DOHH2 (cell line): ENCODE data around the gene KIF21A.

Experiments used
- H3F3A ChIP-seq: fragments of 200-600 bp; sonication (generic), shearing (Covaris generic); 2 replicates; pipeline ENCODE4 v1.6.0; 2016; ENCODE audit warnings: antibody characterized with exemption, mild to moderate bottlenecking; ENCODE audit not compliant: control insufficient read depth, insufficient read depth
- H3K27ac ChIP-seq: fragments of 200-600 bp; sonication (generic); 2 replicates; pipeline ENCODE4 v1.5.1; 2014; ENCODE audit warnings: low read depth, mild to moderate bottlenecking, low read length, moderate library complexity
- H3K27me3 ChIP-seq: fragments of 200-600 bp; sonication (generic); 2 replicates; pipeline ENCODE4 v1.6.1; 2014; ENCODE audit warnings: mild to moderate bottlenecking, low read length, mixed read lengths; ENCODE audit not compliant: control insufficient read depth
- H3K36me3 ChIP-seq: fragments of 200-600 bp; sonication (generic); 2 replicates; pipeline ENCODE4 v1.6.1; 2014; ENCODE audit warnings: mild to moderate bottlenecking, low read length, moderate library complexity, mixed read lengths; ENCODE audit not compliant: control insufficient read depth
- H3K4me1 ChIP-seq: fragments of 200-600 bp; sonication (generic); 2 replicates; pipeline ENCODE4 v1.6.1; 2014; ENCODE audit warnings: mild to moderate bottlenecking, low read length, mixed read lengths; ENCODE audit not compliant: control insufficient read depth
- H3K4me2 ChIP-seq: fragments of 200-600 bp; sonication (generic); 2 replicates; pipeline ENCODE4 v1.6.0; 2014; ENCODE audit warnings: mild to moderate bottlenecking, low read length, moderate library complexity
- H3K4me3 ChIP-seq: fragments of 200-600 bp; sonication (generic); 2 replicates; pipeline ENCODE4 v1.5.1; 2014; ENCODE audit warnings: mild to moderate bottlenecking, low read length, mixed read lengths
- H3K79me2 ChIP-seq: fragments of 200-600 bp; sonication (generic); 2 replicates; pipeline ENCODE4 v1.6.1; 2014; ENCODE audit warnings: mild to moderate bottlenecking, low read length, mixed read lengths; ENCODE audit not compliant: control insufficient read depth
- H3K9me2 ChIP-seq: fragments of 200-600 bp; sonication (generic); replicated peaks from 2 replicates; pipeline ENCODE4 v1.6.1; 2014; ENCODE audit warnings: mild to moderate bottlenecking, low read length, mixed read lengths; ENCODE audit not compliant: control insufficient read depth
- H3K9me3 ChIP-seq: fragments of 200-600 bp; sonication (generic); 2 replicates; pipeline ENCODE4 v1.6.1; 2014; ENCODE audit warnings: antibody characterized with exemption, low read length, mixed read lengths; ENCODE audit not compliant: control insufficient read depth, insufficient read depth
- H4K20me1 ChIP-seq: fragments of 200-600 bp; sonication (generic); 2 replicates; pipeline ENCODE4 v1.6.0; 2014; ENCODE audit warnings: low read depth, mild to moderate bottlenecking, antibody characterized with exemption, low read length, moderate library complexity; ENCODE audit not compliant: control insufficient read depth, insufficient read depth
- EZH2phosphoT487 ChIP-seq: fragments of 200-600 bp; sonication (generic); IDR thresholded peaks from 2 replicates; pipeline ENCODE4 v1.6.1; 2017; ENCODE audit warnings: borderline replicate concordance, mild to moderate bottlenecking, antibody characterized with exemption, low read length, moderate library complexity, mixed read lengths
- TF ChIP-seq, protein P1 (sequence below): fragments of 200-600 bp; sonication (generic); IDR thresholded peaks from one replicate; pipeline ENCODE4 v1.5.1; 2014; ENCODE audit warnings: antibody characterized with exemption, mild to moderate bottlenecking, low read depth, low read length; ENCODE audit not compliant: poor library complexity, severe bottlenecking

Gene KIF21A

DNA sequence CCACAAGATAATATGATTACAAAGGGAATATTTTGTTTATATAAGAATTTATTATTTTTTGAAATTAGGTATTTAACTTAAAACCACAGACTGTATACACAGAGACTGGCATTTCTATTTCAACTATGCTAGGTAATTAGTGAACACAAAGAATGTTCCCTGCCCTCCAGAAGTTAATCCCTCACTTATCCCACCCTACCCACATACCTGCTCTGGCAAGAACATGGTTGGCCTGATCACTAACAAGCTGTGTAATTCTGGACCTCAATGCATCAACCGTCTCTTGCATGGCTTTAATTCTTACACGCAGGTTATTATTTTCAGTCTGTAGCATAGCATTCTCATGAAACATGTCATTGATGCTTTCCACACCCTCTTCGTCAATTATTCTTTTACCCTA, 85.9 kb downstream of the KIF21A start:
- TF ChIP-seq, protein P1, sequence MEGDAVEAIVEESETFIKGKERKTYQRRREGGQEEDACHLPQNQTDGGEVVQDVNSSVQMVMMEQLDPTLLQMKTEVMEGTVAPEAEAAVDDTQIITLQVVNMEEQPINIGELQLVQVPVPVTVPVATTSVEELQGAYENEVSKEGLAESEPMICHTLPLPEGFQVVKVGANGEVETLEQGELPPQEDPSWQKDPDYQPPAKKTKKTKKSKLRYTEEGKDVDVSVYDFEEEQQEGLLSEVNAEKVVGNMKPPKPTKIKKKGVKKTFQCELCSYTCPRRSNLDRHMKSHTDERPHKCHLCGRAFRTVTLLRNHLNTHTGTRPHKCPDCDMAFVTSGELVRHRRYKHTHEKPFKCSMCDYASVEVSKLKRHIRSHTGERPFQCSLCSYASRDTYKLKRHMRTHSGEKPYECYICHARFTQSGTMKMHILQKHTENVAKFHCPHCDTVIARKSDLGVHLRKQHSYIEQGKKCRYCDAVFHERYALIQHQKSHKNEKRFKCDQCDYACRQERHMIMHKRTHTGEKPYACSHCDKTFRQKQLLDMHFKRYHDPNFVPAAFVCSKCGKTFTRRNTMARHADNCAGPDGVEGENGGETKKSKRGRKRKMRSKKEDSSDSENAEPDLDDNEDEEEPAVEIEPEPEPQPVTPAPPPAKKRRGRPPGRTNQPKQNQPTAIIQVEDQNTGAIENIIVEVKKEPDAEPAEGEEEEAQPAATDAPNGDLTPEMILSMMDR: no peak
- no peak for TF ChIP-seq EZH2phosphoT487
- H3F3A ChIP-seq: no peaks in the 10 kb centered on the region
- no peaks in the 10 kb centered on the region for H4K20me1 ChIP-seq
- peaks cover 4% of the 10 kb centered on the region for H3K27me3 ChIP-seq
- no peak overlapping the region for H3K4me3 ChIP-seq
- no peaks in the 10 kb centered on the region for H3K9me2 ChIP-seq
- H3K79me2 ChIP-seq: no peaks in the 10 kb centered on the region
- no peaks in the 10 kb centered on the region for H3K9me3 ChIP-seq
- H3K4me2 ChIP-seq: no peak overlapping the region
- H3K36me3 ChIP-seq: no peaks in the 10 kb centered on the region
- H3K27ac ChIP-seq: no peak overlapping the region
- no peaks in the 10 kb centered on the region for H3K4me1 ChIP-seq

- Histone ChIP-seq H3K27me3 (peaks cover 4% of the 10 kb centered on the region), H3K36me3 (no peaks in the 10 kb centered on the region), H3K9me2 (no peaks in the 10 kb centered on the region), H3K27ac (no peak overlapping the region), H4K20me1 (no peaks in the 10 kb centered on the region), H3K9me3 (no peaks in the 10 kb centered on the region), H3K79me2 (no peaks in the 10 kb centered on the region), H3F3A (no peaks in the 10 kb centered on the region), H3K4me1 (no peaks in the 10 kb centered on the region), H3K4me2 (no peak overlapping the region), H3K4me3 (no peak overlapping the region)
- no peak for TF ChIP-seq EZH2phosphoT487
- TF ChIP-seq, protein P1: no peak
Measured at GRCh38 chr12:39355841-39356240, 87.1 kb downstream of the KIF21A start.

DNA sequence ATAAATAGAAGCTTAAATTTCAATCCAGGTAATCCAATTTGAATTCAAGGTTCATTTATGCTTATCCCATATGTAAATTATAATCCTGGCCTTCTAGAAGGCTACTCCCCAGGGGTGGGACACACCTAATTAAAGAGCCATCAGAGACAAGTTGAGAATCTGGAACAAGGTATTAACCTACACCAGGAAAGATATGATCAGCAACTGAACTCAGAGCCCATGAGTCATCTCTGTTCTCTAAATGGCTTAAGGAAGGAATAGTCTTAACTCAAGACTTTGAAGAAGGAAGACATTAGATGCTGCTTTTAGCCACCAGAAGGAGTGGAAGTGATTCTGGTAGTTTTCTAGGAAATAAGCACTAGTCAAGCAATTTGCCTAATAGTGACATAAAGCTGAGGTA, 88.0 kb downstream of the KIF21A start:
- H3K27ac ChIP-seq: no peak overlapping the region
- H3K9me2 ChIP-seq: no peaks in the 10 kb centered on the region
- H3K27me3 ChIP-seq: peaks cover 4% of the 10 kb centered on the region
- no peak overlapping the region for H3K4me2 ChIP-seq
- no peaks in the 10 kb centered on the region for H3F3A ChIP-seq
- no peak for TF ChIP-seq EZH2phosphoT487
- TF ChIP-seq, protein P1: no peak
- H3K4me1 ChIP-seq: no peaks in the 10 kb centered on the region
- no peaks in the 10 kb centered on the region for H4K20me1 ChIP-seq
- H3K36me3 ChIP-seq: no peaks in the 10 kb centered on the region
- no peak overlapping the region for H3K4me3 ChIP-seq
- no peaks in the 10 kb centered on the region for H3K9me3 ChIP-seq
- H3K79me2 ChIP-seq: no peaks in the 10 kb centered on the region

DNA sequence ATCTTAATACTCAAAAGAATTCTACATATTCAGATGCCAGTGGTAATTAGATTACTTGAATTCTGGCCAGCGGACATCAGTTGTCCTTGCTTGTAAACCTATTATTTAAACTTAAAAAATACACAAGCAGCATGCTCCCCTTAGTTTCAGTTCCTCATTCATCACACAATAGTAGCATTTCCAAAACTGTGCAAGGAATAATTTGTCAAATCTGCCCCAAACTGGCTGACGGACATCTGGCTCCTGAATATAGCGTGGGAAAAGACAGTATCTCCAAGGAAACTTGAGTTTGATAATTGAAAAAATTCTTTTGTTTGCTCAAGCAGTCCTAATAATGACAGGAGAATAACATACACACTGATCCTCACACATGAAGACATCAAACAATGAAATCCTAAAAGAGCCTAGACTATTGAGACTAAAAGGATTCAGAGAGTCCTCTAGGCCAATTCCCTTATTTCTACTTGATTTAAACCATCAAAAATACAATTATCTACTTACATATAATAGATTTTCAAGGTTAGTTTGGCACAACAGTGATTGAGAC, 90.4 kb downstream of the KIF21A start:
- no peak overlapping the region for H3K27ac ChIP-seq

More for the DNA sequence above, 90.4 kb downstream of the KIF21A start:
- Histone ChIP-seq H4K20me1 (no peaks in the 10 kb centered on the region), H3K4me1 (no peaks in the 10 kb centered on the region), H3K79me2 (no peaks in the 10 kb centered on the region), H3K9me3 (no peaks in the 10 kb centered on the region), H3K4me2 (no peak overlapping the region), H3K4me3 (no peak overlapping the region), H3K36me3 (no peaks in the 10 kb centered on the region), H3K27me3 (peaks cover 4% of the 10 kb centered on the region), H3F3A (no peaks in the 10 kb centered on the region), H3K9me2 (no peaks in the 10 kb centered on the region)
- TF ChIP-seq EZH2phosphoT487: no peak
- TF ChIP-seq, protein P1: no peak
